Suprapubic skin (tissue), 4 donors: ENCODE measurements around the gene PLAAT4. TPM values are rescaled to one million over a fixed set of nuclear protein-coding genes. Genes with fewer than 3 reads are reported as not detected.
"Not testable (repeated sequence)": the region's sequence is repeated elsewhere in the genome, so short reads cannot be mapped to it uniquely, and the experiment has no call there.

Source experiments
- DNase-seq, 2 donors: peaks; one replicate each; pipeline ENCODE4 v3.0.0-alpha.2; 2019; ENCODE audit warnings: low spot score in 2 of 2
- H3K27ac ChIP-seq: fragments of 200-600 bp; sonication (generic); one replicate; pipeline ENCODE4 v1.5.1; 2019
- H3K27me3 ChIP-seq: fragments of 200-600 bp; sonication (generic); one replicate; pipeline ENCODE4 v1.5.1; 2019
- H3K36me3 ChIP-seq: fragments of 200-600 bp; sonication (generic); one replicate; pipeline ENCODE4 v1.5.1; 2019
- H3K4me1 ChIP-seq: fragments of 200-600 bp; sonication (generic); one replicate; pipeline ENCODE4 v1.5.1; 2019
- H3K4me3 ChIP-seq: fragments of 200-600 bp; sonication (generic); one replicate; pipeline ENCODE4 v1.5.1; 2019; ENCODE audit warnings: mild to moderate bottlenecking
- H3K9me3 ChIP-seq: fragments of 200-600 bp; sonication (generic); one replicate; pipeline ENCODE4 v1.5.1; 2019
- EP300 ChIP-seq: sonication (generic); formaldehyde crosslinking; IDR thresholded peaks from one replicate; pipeline ENCODE4 v1.6.1; 2017; ENCODE audit warnings: antibody characterized with exemption
- POLR2A ChIP-seq, 2 donors: fragments of 450-650 bp; IDR thresholded peaks; one replicate each; pipeline ENCODE4 v1.6.1; 2017; ENCODE audit warnings: antibody characterized with exemption in 2 of 2, mild to moderate bottlenecking in 2 of 2, moderate library complexity in 2 of 2
- POLR2AphosphoS5 ChIP-seq, 3 donors: sonication (generic); formaldehyde crosslinking; IDR thresholded peaks; one replicate each; pipeline ENCODE4 v1.6.1; 2017; ENCODE audit warnings: antibody characterized with exemption in 3 of 3
- WGBS: methylation state at CpG from one replicate; pipeline ENCODE4 v1.1.5; 2018; 5-methylcytosine and 5-hydroxymethylcytosine counted together
- total RNA-seq, 4 donors: library from RNA; depleted of rRNA; stranded (reverse); fragments of >200 nt; gene quantifications; one replicate each; pipeline ENCODE4 v1.1.0, GENCODE V29; 2016
- TF ChIP-seq, protein P1 (sequence below), 2 donors: fragments of 200-600 bp in 1 of 2; fragments of 450-650 bp in 1 of 2; sonication (generic) in 1 of 2; IDR thresholded peaks; one replicate each; pipeline ENCODE4 v1.5.1; 2016 to 2019; ENCODE audit warnings: antibody characterized with exemption in 2 of 2, mild to moderate bottlenecking in 1 of 2, moderate library complexity in 1 of 2

The PLAAT4 gene
- total RNA-seq, 4 donors from 2014 or later: 3.3 to 14.1 (median 4.6) TPM; not detected in 1

DNA sequence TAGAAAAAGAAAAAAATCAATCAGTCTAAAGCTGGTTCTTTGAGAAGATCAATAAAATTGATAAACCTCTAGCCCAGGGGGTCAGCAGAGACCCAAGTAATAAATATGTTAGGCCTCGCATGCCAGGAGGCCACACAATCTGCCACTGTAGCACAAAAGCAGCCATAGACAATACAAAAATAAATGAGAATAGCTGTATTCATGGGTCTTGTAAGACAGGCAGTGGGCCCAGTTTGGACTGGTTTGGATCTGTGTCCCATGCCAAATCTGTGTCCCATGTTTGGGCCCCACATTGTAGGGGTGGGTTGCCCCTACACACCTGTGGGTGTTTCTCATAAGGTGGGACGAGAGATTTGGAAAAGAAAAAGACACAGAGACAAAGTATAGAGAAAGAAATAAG is 6.6 kb upstream of the PLAAT4 start:
- Histone ChIP-seq H3K4me3 (no peak overlapping the region), H3K4me1 (peaks cover 8% of the 10 kb centered on the region), H3K36me3 (no peaks in the 10 kb centered on the region), H3K27me3 (no peaks in the 10 kb centered on the region), H3K27ac (no peak overlapping the region), H3K9me3 (no peaks in the 10 kb centered on the region)
- TF ChIP-seq POLR2A (IDR thresholded peaks at IDR 0.05) (no peak), POLR2AphosphoS5 (IDR thresholded peaks at IDR 0.05) (no peak)
- WGBS: 100% methylated on average over 2 of the region's 2 CpGs
- DNase-seq: no peak

DNA sequence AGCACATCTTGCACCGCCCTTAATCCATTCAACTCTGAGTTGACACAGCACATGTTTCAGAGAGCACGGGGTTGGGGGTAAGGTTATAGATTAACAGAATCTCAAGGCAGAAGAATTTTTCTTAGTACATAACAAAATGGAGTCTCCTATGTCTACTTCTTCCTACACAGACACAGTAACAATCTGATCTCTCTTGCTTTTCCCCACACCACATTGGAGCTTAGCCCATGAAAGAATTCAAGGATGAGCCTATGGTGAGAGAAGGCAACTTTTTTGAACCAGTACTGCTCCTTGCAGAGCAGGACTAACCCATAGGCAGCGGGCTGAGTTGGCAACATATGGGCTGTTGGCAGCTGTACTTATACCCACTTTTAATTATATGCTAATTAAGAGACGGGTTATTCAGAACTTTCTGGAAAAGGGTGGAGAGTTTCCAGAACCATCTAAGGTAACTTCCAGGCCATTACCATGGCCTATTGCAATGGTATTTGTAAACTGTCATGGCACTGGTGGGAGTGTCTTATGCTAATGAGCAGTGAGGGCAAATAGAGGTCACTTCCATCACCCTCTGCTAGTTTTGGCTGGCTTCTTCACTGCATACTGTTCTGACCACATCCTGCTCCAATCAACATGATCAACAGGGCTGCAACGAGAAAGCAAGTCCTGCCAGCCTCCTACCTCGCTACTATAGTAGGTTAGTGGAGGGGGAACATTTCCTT is 5.4 kb upstream of the PLAAT4 start:
- H3K4me1 ChIP-seq: peaks cover 13% of the 10 kb centered on the region
- WGBS: 64% methylated on average over 4 of the region's 6 CpGs
- not testable (repeated sequence) for H3K27me3 ChIP-seq, H3K9me3 ChIP-seq, H3K4me3 ChIP-seq, H3K36me3 ChIP-seq, DNase-seq, H3K27ac ChIP-seq

DNA sequence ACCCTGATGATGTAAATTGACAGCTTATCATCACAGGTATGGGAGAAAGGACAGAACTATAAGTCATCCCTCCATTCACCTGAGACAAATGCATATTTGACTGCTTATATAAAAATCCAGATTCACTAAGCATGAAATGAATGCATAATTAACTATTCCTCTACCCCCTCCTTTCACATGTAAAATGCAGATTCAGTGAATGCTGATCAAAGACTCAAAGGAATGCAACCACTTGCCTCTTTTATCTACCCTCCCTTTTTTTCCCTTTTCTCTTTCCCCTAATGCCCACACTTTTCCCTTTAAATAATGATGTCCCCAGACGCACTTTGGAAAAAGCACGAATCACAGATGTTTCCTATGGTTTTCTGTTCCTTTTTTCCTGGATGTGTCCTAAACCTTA is 4.5 kb upstream of the PLAAT4 start:
- Histone ChIP-seq H3K4me3 (no peak overlapping the region), H3K36me3 (no peaks in the 10 kb centered on the region), H3K9me3 (no peaks in the 10 kb centered on the region), H3K4me1 (peaks cover 22% of the 10 kb centered on the region), H3K27me3 (no peaks in the 10 kb centered on the region), H3K27ac (no peak overlapping the region)
- TF ChIP-seq POLR2AphosphoS5 (IDR thresholded peaks at IDR 0.05) (no peak), EP300 (no peak)
- no peak for DNase-seq
- WGBS: 67% methylated on average over 2 of the region's 2 CpGs

DNA sequence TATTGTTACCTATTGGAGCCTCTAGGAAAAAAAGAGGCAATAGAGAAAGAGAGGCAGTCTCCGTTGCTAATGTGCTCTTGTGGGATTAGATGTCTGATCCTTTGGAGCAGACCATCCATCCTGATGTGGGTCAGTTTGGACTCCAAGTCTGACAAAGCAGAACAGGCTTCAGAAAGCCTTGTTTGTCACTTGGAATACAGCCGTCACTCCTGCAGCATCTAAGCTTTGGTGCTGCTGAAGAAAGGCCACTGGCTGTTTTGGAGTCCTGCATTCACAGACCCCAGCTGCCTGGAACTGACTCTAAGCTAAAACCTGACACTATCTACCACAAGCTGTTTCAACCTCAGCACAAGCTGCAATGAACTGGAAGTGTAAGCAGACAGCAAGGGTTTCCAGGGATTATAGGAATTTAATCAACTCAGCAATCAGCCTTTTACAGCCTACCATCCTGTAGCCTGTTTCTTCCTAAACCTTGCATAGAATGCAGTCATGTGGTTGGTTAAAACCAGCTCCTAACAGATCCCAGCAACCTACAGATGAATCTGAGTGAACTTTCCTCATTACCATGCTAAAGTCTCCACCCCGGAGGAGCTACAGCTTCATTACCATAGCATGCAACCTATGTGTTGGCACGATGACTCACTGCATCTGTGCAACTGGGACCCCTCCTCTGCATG is 3.7 kb upstream of the PLAAT4 start:
- no peaks in the 10 kb centered on the region for H3K27me3 ChIP-seq
- no peaks in the 10 kb centered on the region for H3K9me3 ChIP-seq
- H3K4me1 ChIP-seq: peaks cover 30% of the 10 kb centered on the region
- DNase-seq: no peak
- no peak overlapping the region for H3K27ac ChIP-seq
- no peaks in the 10 kb centered on the region for H3K36me3 ChIP-seq
- TF ChIP-seq, protein P1, sequence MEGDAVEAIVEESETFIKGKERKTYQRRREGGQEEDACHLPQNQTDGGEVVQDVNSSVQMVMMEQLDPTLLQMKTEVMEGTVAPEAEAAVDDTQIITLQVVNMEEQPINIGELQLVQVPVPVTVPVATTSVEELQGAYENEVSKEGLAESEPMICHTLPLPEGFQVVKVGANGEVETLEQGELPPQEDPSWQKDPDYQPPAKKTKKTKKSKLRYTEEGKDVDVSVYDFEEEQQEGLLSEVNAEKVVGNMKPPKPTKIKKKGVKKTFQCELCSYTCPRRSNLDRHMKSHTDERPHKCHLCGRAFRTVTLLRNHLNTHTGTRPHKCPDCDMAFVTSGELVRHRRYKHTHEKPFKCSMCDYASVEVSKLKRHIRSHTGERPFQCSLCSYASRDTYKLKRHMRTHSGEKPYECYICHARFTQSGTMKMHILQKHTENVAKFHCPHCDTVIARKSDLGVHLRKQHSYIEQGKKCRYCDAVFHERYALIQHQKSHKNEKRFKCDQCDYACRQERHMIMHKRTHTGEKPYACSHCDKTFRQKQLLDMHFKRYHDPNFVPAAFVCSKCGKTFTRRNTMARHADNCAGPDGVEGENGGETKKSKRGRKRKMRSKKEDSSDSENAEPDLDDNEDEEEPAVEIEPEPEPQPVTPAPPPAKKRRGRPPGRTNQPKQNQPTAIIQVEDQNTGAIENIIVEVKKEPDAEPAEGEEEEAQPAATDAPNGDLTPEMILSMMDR (IDR thresholded peaks at IDR 0.05): no peak
- TF ChIP-seq POLR2A (IDR thresholded peaks at IDR 0.05) (no peak), POLR2AphosphoS5 (IDR thresholded peaks at IDR 0.05) (no peak), EP300 (no peak)
- 69% methylated on average over 4 of the region's 4 CpGs for WGBS
- H3K4me3 ChIP-seq: no peak overlapping the region

DNA sequence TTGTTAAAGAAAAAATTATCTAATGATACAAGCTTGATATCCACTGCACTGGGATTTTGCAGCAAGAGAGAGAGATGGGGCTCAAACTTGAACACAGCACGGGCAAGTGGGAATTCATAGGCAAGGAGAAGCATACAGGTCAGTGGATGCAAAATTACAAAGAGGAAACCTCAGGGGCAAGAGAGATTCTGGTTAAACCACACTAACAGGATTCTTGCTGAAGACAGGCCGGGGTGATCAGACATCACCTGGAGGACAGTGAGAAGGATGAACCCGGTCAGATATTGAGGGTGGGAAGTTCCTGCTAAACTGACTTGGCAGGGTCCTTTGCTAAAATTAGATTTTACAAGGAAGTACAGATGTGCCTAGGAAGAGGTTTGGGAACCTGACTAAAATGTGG is 2.5 kb upstream of the PLAAT4 start:
- no peaks in the 10 kb centered on the region for H3K9me3 ChIP-seq
- no peak overlapping the region for H3K27ac ChIP-seq
- H3K27me3 ChIP-seq: no peaks in the 10 kb centered on the region
- no peak for DNase-seq
- no peak overlapping the region for H3K4me3 ChIP-seq
- peaks cover 39% of the 10 kb centered on the region for H3K4me1 ChIP-seq
- 58% methylated on average over 3 of the region's 3 CpGs for WGBS
- no peaks in the 10 kb centered on the region for H3K36me3 ChIP-seq
- TF ChIP-seq POLR2A (IDR thresholded peaks at IDR 0.05) (no peak), POLR2AphosphoS5 (IDR thresholded peaks at IDR 0.05) (no peak), EP300 (no peak)
- TF ChIP-seq, protein P1 (IDR thresholded peaks at IDR 0.05): no peak

DNA sequence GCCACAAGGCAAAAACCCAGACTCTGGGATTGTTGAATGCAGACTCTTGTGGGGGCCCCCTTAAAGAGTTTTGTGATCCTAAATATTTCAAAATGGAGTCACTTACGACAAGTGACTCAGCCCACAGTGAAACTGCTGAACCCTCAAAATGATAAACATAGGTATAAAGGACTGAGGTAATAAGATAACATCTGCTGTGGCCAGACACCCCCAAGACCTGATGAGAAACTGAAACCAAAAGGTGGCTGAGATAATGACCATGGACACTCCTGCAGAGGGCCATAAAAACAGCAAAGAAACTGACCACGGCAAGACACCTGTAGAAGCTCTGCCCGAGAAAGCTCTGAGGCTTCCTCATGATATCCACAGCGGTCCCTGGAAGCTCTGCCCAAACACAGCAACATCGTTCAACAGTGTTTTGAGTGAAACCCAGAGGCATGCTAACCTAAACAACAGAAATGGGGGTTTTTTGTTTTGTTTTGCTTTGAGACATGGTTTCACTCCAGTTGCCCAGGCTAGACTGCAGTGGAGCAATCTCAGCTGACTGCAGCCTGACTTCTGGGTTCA is 1.6 kb upstream of the PLAAT4 start:
- H3K4me3 ChIP-seq: no peak overlapping the region
- H3K27me3 ChIP-seq: no peaks in the 10 kb centered on the region
- no peaks in the 10 kb centered on the region for H3K36me3 ChIP-seq
- no peaks in the 10 kb centered on the region for H3K9me3 ChIP-seq
- H3K27ac ChIP-seq: no peak overlapping the region
- no peak for DNase-seq
- WGBS: 92% methylated on average over 5 of the region's 5 CpGs
- TF ChIP-seq POLR2AphosphoS5 (IDR thresholded peaks at IDR 0.05) (no peak), EP300 (no peak), POLR2A (IDR thresholded peaks at IDR 0.05) (no peak)
- TF ChIP-seq, protein P1 (IDR thresholded peaks at IDR 0.05): no peak
- peaks cover 41% of the 10 kb centered on the region for H3K4me1 ChIP-seq
